Duodenal mucosa (tissue), 2 donors: ENCODE results near the gene PHYKPL.
"Not testable (repeated sequence)": the region's sequence is repeated elsewhere in the genome, so short reads cannot be mapped to it uniquely, and the experiment has no call there.

ENCODE experiments used
- H3K27ac ChIP-seq: one replicate; pipeline ENCODE4 v1.7.0; 2013; ENCODE audit warnings: low read depth, low read length
- H3K27me3 ChIP-seq, 2 donors: one replicate each; pipeline ENCODE4 v1.7.0; 2013; ENCODE audit warnings: low read length in 2 of 2, control low read depth in 1 of 2; ENCODE audit not compliant: insufficient read depth in 2 of 2, control insufficient read depth in 1 of 2
- H3K36me3 ChIP-seq, 2 donors: one replicate each; pipeline ENCODE4 v1.7.0; 2013; ENCODE audit warnings: low read length in 2 of 2, control low read depth in 1 of 2; ENCODE audit not compliant: insufficient read depth in 2 of 2, control insufficient read depth in 1 of 2
- H3K4me1 ChIP-seq, 2 donors: one replicate each; pipeline ENCODE4 v1.7.0; 2013; ENCODE audit warnings: low read length in 2 of 2, control low read depth in 1 of 2; ENCODE audit not compliant: insufficient read depth in 2 of 2, control insufficient read depth in 1 of 2
- H3K4me3 ChIP-seq, 2 donors: one replicate each; pipeline ENCODE4 v1.7.0; 2013; ENCODE audit warnings: low read length in 2 of 2, low read depth in 1 of 2
- H3K9ac ChIP-seq, 2 donors: one replicate each; pipeline ENCODE4 v1.7.0; 2013; ENCODE audit warnings: low read length in 2 of 2, low read depth in 1 of 2
- H3K9me3 ChIP-seq, 2 donors: one replicate each; pipeline ENCODE4 v1.7.0; 2013; ENCODE audit warnings: low read length in 2 of 2, control low read depth in 1 of 2; ENCODE audit not compliant: control insufficient read depth in 1 of 2

The PHYKPL gene

GRCh38 chr5:178204182-178204934 lies 28.2 kb downstream of the PHYKPL start, which contains the start of gene HNRNPAB:
Gene HNRNPAB, plus strand, starts transcription at chr5:178204533. Its CDS starts 305 bp downstream, at chr5:178204838.
- H3K4me1 ChIP-seq, result peaks cover 44 to 52% of the 10 kb centered on the region in 2 donors
- peak within 1 kb of the TSS; percentile 88 for H3K27ac ChIP-seq
- no peaks in the 10 kb centered on the region for H3K9me3 ChIP-seq

DNA sequence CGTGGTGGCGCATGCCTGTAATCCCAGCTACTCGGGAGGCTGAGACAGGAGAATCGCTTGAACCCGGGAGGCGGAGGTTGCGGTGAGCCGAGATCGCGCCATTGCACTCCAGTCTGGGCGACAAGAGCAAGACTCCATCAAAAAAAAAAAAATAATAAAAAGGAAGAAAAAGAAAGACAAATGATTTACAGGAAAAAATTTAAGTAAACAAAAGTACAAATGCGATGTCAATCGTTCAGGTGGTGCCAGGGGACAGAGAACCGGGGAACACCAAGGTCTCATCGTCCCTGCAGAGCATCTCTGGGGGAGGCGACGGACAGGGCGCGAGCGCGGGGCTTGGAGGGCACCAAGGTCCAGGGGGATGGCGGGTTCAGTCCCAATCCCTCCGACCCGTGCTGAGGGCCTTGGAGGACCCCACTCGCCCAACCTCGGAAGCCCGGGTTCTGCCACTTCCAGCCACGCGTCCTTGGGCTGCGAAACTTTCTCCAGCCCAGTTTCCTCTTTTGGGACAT lies 28.9 kb downstream of the PHYKPL start:
- Histone ChIP-seq H3K27ac (peak overlapping the region; percentile 88), H3K36me3 (peaks cover 21 to 30% of the 10 kb centered on the region in 2 donors), H3K27me3 (no peaks in the 10 kb centered on the region), H3K9ac (peak overlapping the region; percentile 66 to 87), H3K4me1 (peaks cover 38 to 46% of the 10 kb centered on the region in 2 donors), H3K9me3 (no peaks in the 10 kb centered on the region), H3K4me3 (peak overlapping the region; percentile 76 to 81)

More at GRCh38 chr5:178204182-178204934, 28.2 kb downstream of the PHYKPL start, which contains the start of gene HNRNPAB:
- Histone ChIP-seq H3K27me3 (no peaks in the 10 kb centered on the region), H3K4me3 (peak within 1 kb of the TSS; percentile 76 to 81), H3K36me3 (peaks cover 28 to 37% of the 10 kb centered on the region in 2 donors), H3K9ac (peak within 1 kb of the TSS; percentile 87 to 91)

- H3K9ac ChIP-seq, result no peak overlapping the region
- H3K4me1 ChIP-seq, result peaks cover 26 to 34% of the 10 kb centered on the region in 2 donors
- H3K36me3 ChIP-seq, result peaks cover 18% of the 10 kb centered on the region in 2 donors
- no peaks in the 10 kb centered on the region for H3K27me3 ChIP-seq
- H3K27ac ChIP-seq, result no peak overlapping the region
- no peaks in the 10 kb centered on the region for H3K9me3 ChIP-seq
- H3K4me3 ChIP-seq, result no peak overlapping the region
These were observed 30.1 kb downstream of the PHYKPL start for GRCh38 chr5:178202541-178202940.

DNA sequence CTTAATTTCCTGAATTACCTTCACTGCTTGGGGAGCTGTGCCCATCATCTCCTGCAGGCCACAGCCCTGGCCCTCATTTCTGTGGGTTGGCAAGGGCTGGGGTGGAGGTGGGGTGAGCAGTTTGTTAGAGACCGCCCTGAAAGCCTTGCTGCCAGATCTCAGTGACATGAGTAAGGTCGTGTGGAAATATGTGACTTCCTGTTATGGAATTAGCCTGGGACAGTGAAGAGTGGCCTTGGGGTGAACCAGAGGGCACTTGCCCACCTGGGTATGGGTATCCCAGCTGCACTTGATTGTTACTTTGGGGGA lies 30.7 kb downstream of the PHYKPL start:
- H3K27ac ChIP-seq, result no peak overlapping the region
- peaks cover 12% of the 10 kb centered on the region in 2 donors for H3K36me3 ChIP-seq
- H3K4me3 ChIP-seq, result no peak overlapping the region
- no peaks in the 10 kb centered on the region for H3K9me3 ChIP-seq
- H3K27me3 ChIP-seq, result no peaks in the 10 kb centered on the region
- no peak overlapping the region for H3K9ac ChIP-seq
- H3K4me1 ChIP-seq, result peaks cover 20 to 28% of the 10 kb centered on the region in 2 donors

- peaks cover 7 to 8% of the 10 kb centered on the region in 2 donors for H3K36me3 ChIP-seq
- H3K27ac ChIP-seq, result no peak overlapping the region
- no peak overlapping the region for H3K9ac ChIP-seq
- H3K9me3 ChIP-seq, result no peaks in the 10 kb centered on the region
- H3K4me3 ChIP-seq, result no peak overlapping the region
- peaks cover 15 to 23% of the 10 kb centered on the region in 2 donors for H3K4me1 ChIP-seq
- no peaks in the 10 kb centered on the region for H3K27me3 ChIP-seq
These were observed 31.2 kb downstream of the PHYKPL start for GRCh38 chr5:178201221-178201926.

DNA sequence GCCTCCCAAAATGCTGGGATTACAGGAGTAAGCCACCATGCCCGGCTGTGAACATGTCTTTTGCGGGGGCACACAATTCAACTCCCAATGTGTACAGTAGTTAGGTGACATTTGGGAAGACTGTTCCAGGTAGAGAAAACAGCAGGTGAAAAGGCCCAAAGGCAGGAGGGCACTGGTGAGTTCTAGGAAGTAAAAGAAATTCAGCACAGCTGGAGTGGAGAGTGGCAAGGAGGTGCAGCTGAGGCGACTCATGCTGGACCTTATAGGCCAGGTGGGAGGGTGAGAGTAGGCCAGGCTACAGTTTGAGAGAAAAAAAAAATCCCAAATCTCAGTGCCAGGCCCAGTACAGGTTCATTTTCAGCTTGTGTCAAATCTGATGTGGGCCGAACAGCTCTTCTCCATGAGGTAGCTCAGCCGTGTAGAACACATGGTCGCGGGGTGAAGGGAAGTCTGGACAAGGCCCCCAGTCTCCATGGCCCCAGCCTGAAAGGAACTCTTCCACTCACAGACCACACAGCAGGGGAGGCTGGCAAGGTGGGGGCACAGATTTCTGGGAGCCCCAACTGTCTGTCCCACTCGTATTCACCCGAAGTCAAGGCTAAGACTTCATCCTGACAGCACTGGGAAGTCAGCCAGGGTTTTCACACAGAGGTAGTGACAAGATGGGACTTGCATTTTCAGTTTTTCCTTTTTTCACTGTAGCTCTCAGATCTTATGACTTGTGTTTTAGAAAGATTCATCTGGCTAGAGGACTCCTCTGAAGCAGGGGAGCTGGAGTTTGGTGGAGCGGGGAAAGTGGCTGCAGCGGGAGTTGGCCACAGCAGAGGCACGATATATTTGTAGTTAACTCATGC lies 32.8 kb downstream of the PHYKPL start:
- H3K9me3 ChIP-seq, result no peaks in the 10 kb centered on the region
- H3K4me3 ChIP-seq, result no peak overlapping the region
- H3K36me3 ChIP-seq, result no peaks in the 10 kb centered on the region
- no peak overlapping the region for H3K9ac ChIP-seq
- H3K4me1 ChIP-seq, result peaks cover 6 to 13% of the 10 kb centered on the region in 2 donors
- H3K27ac ChIP-seq, result no peak overlapping the region
- H3K27me3 ChIP-seq, result peaks cover under 1 to 1% of the 10 kb centered on the region in 2 donors

DNA sequence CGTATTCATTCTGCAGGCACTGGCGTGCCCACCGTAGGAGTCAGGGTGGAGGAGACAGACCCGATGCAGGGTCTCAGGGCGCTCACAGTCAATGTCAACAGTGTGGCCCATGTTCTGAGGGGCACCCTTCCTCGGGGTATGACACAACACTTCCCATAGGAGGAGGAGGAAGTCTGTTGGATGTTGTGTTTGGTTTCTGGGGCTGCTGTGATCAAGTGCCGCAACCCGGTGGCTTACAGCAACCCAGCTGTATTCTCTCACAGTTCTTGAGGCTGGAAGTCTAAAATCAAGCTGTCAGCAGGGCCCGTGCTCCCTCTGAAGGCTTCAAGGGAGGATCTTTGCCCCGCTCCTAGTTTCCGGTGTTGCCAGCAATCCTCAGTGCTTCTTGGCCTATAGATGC lies 33.9 kb downstream of the PHYKPL start:
- Histone ChIP-seq H3K9me3 (no peaks in the 10 kb centered on the region), H3K27me3 (peaks cover 9 to 11% of the 10 kb centered on the region in 2 donors), H3K4me3 (no peak overlapping the region), H3K27ac (no peak overlapping the region), H3K4me1 (peaks cover 6 to 9% of the 10 kb centered on the region in 2 donors), H3K36me3 (no peaks in the 10 kb centered on the region), H3K9ac (no peak overlapping the region)

GRCh38 chr5:178198151-178198550 lies 34.5 kb downstream of the PHYKPL start:
- not testable (repeated sequence) for H3K4me1 ChIP-seq, H3K4me3 ChIP-seq, H3K9me3 ChIP-seq, H3K9ac ChIP-seq, H3K36me3 ChIP-seq, H3K27ac ChIP-seq
- H3K27me3 ChIP-seq, result peaks cover 9 to 11% of the 10 kb centered on the region in 2 donors

GRCh38 chr5:178196986-178197385 lies 35.6 kb downstream of the PHYKPL start:
- Histone ChIP-seq H3K4me1 (peaks cover 5 to 6% of the 10 kb centered on the region in 2 donors), H3K9me3 (no peaks in the 10 kb centered on the region), H3K4me3 (no peak overlapping the region), H3K27ac (no peak overlapping the region), H3K9ac (no peak overlapping the region), H3K36me3 (no peaks in the 10 kb centered on the region), H3K27me3 (peaks cover 9 to 11% of the 10 kb centered on the region in 2 donors)
